ENCODE results near the gene PCDHA11.
"Not testable (repeated sequence)": the region's sequence is repeated elsewhere in the genome, so short reads cannot be mapped to it uniquely, and the experiment has no call there.

Gene PCDHA11

GRCh38 chr5:140835622-140836510 lies 32.9 kb upstream of the PCDHA11 start:
- Histone ChIP-seq H3K9ac (ENCODE audit: low read length) (no peak overlapping the region), H3K27ac (ENCODE audit: low read depth, low read length) (no peak overlapping the region), H2BK5ac (ENCODE audit: low read length) (no peak overlapping the region), H3K4me3 (ENCODE audit: low read length) (no peak overlapping the region), H4K5ac (ENCODE audit: low read length) (no peak overlapping the region), H3K56ac (ENCODE audit: low read length) (no peak overlapping the region), H3K27me3 (ENCODE audit: insufficient read depth, low read length, poor library complexity) (no peaks in the 10 kb centered on the region), H2AK5ac (ENCODE audit: low read length) (no peak overlapping the region), H3K36me3 (ENCODE audit: control insufficient read depth, insufficient read depth, low read length) (no peaks in the 10 kb centered on the region), H3K4me1 (ENCODE audit: control insufficient read depth, low read depth, low read length) (no peaks in the 10 kb centered on the region), H3K18ac (ENCODE audit: low read length) (no peak overlapping the region), H3K79me1 (ENCODE audit: low read length) (no peaks in the 10 kb centered on the region), H4K8ac (ENCODE audit: low read depth, low read length) (no peak overlapping the region), H3K4ac (ENCODE audit: low read depth, low read length) (no peak overlapping the region), H3K79me2 (ENCODE audit: control insufficient read depth, insufficient read depth, low read length) (no peaks in the 10 kb centered on the region), H2BK15ac (replicated peaks; ENCODE audit: low read depth) (no peak overlapping the region), H3K23ac (ENCODE audit: low read length) (no peak overlapping the region), H2BK120ac (ENCODE audit: low read depth, low read length) (no peak overlapping the region), H3K4me2 (ENCODE audit: low read length) (no peak overlapping the region)
- no CpG with 5 or more reads among the region's 103 CpGs for WGBS (ENCODE audit: extremely low coverage, insufficient coverage, low lambda C conversion rate)
- no peak for DNase-seq

- H3K9ac ChIP-seq (ENCODE audit: low read length), result no peak within 1 kb of the TSS
- no peak within 1 kb of the TSS for H3K4ac ChIP-seq (ENCODE audit: low read depth, low read length)
- no peak within 1 kb of the TSS for H3K4me2 ChIP-seq (ENCODE audit: low read length)
- H3K27me3 ChIP-seq (ENCODE audit: insufficient read depth, low read length, poor library complexity), result no peaks in the 10 kb centered on the region
- H3K4me3 ChIP-seq (ENCODE audit: low read length), result no peak within 1 kb of the TSS
- H2BK15ac ChIP-seq (replicated peaks; ENCODE audit: low read depth), result no peak within 1 kb of the TSS
- H3K79me1 ChIP-seq (ENCODE audit: low read length), result no peaks in the 10 kb centered on the region
- H3K56ac ChIP-seq (ENCODE audit: low read length), result no peak within 1 kb of the TSS
- no peak within 1 kb of the TSS for H2BK5ac ChIP-seq (ENCODE audit: low read length)
- no peak within 1 kb of the TSS for H3K27ac ChIP-seq (ENCODE audit: low read depth, low read length)
- no peak within 1 kb of the TSS for H2AK5ac ChIP-seq (ENCODE audit: low read length)
- no peak within 1 kb of the TSS for H3K18ac ChIP-seq (ENCODE audit: low read length)
- H2BK120ac ChIP-seq (ENCODE audit: low read depth, low read length), result no peak within 1 kb of the TSS
- peak; percentile 77 for DNase-seq
- H3K79me2 ChIP-seq (ENCODE audit: control insufficient read depth, insufficient read depth, low read length), result no peaks in the 10 kb centered on the region
- H4K8ac ChIP-seq (ENCODE audit: low read depth, low read length), result no peak within 1 kb of the TSS
- no peak within 1 kb of the TSS for H4K5ac ChIP-seq (ENCODE audit: low read length)
- H3K23ac ChIP-seq (ENCODE audit: low read length), result no peak within 1 kb of the TSS
- no CpG with 5 or more reads among the region's 47 CpGs for WGBS (ENCODE audit: extremely low coverage, insufficient coverage, low lambda C conversion rate)
- no peaks in the 10 kb centered on the region for H3K36me3 ChIP-seq (ENCODE audit: control insufficient read depth, insufficient read depth, low read length)
- H3K4me1 ChIP-seq (ENCODE audit: control insufficient read depth, low read depth, low read length), result no peaks in the 10 kb centered on the region
These were observed 27.5 kb upstream of the PCDHA11 start, which contains the start of gene PCDHA8 for GRCh38 chr5:140840978-140841962. TSS of gene PCDHA8 (plus strand) at chr5:140841187. CDS start at chr5:140841322, 135 bp downstream.

GRCh38 chr5:140842798-140843733 lies 25.7 kb upstream of the PCDHA11 start:
- H2BK15ac ChIP-seq (replicated peaks; ENCODE audit: low read depth), result no peak overlapping the region
- no CpG with 5 or more reads among the region's 87 CpGs for WGBS (ENCODE audit: extremely low coverage, insufficient coverage, low lambda C conversion rate)

GRCh38 chr5:140848139-140849102 lies 20.3 kb upstream of the PCDHA11 start, which contains the start of gene PCDHA9:
TSS of gene PCDHA9 (plus strand) at chr5:140848382. CDS start at chr5:140848496, 114 bp downstream.
- H2BK120ac ChIP-seq (ENCODE audit: low read depth, low read length); H2BK15ac ChIP-seq (replicated peaks; ENCODE audit: low read depth); H3K79me2 ChIP-seq (ENCODE audit: control insufficient read depth, insufficient read depth, low read length); H3K23ac ChIP-seq (ENCODE audit: low read length); H3K36me3 ChIP-seq (ENCODE audit: control insufficient read depth, insufficient read depth, low read length); H2BK5ac ChIP-seq (ENCODE audit: low read length); H3K4me3 ChIP-seq (ENCODE audit: low read length); H3K79me1 ChIP-seq (ENCODE audit: low read length); H3K4ac ChIP-seq (ENCODE audit: low read depth, low read length); H2AK5ac ChIP-seq (ENCODE audit: low read length); DNase-seq; H3K4me1 ChIP-seq (ENCODE audit: control insufficient read depth, low read depth, low read length); H3K56ac ChIP-seq (ENCODE audit: low read length); H3K9ac ChIP-seq (ENCODE audit: low read length); H3K18ac ChIP-seq (ENCODE audit: low read length); H3K27ac ChIP-seq (ENCODE audit: low read depth, low read length); H4K5ac ChIP-seq (ENCODE audit: low read length); H3K4me2 ChIP-seq (ENCODE audit: low read length); H4K8ac ChIP-seq (ENCODE audit: low read depth, low read length); H3K27me3 ChIP-seq (ENCODE audit: insufficient read depth, low read length, poor library complexity): not testable (repeated sequence)
- WGBS (ENCODE audit: extremely low coverage, insufficient coverage, low lambda C conversion rate), result no CpG with 5 or more reads among the region's 48 CpGs

More at GRCh38 chr5:140842798-140843733, 25.7 kb upstream of the PCDHA11 start:
- Histone ChIP-seq H2BK120ac (ENCODE audit: low read depth, low read length) (no peak overlapping the region), H3K4ac (ENCODE audit: low read depth, low read length) (no peak overlapping the region), H3K23ac (ENCODE audit: low read length) (no peak overlapping the region), H3K27me3 (ENCODE audit: insufficient read depth, low read length, poor library complexity) (no peaks in the 10 kb centered on the region), H4K8ac (ENCODE audit: low read depth, low read length) (no peak overlapping the region), H3K79me2 (ENCODE audit: control insufficient read depth, insufficient read depth, low read length) (no peaks in the 10 kb centered on the region), H3K4me3 (ENCODE audit: low read length) (no peak overlapping the region), H4K5ac (ENCODE audit: low read length) (no peak overlapping the region), H3K9ac (ENCODE audit: low read length) (no peak overlapping the region), H3K18ac (ENCODE audit: low read length) (no peak overlapping the region), H2AK5ac (ENCODE audit: low read length) (no peak overlapping the region), H2BK5ac (ENCODE audit: low read length) (no peak overlapping the region), H3K27ac (ENCODE audit: low read depth, low read length) (no peak overlapping the region), H3K36me3 (ENCODE audit: control insufficient read depth, insufficient read depth, low read length) (no peaks in the 10 kb centered on the region), H3K79me1 (ENCODE audit: low read length) (no peaks in the 10 kb centered on the region), H3K4me2 (ENCODE audit: low read length) (no peak overlapping the region), H3K56ac (ENCODE audit: low read length) (no peak overlapping the region), H3K4me1 (ENCODE audit: control insufficient read depth, low read depth, low read length) (no peaks in the 10 kb centered on the region)
- DNase-seq, result no peak
